Bronchial epithelial cell (primary cell): Measurements from ENCODE around the gene PKN1. TPM values are rescaled to one million over a fixed set of nuclear protein-coding genes. Genes with fewer than 3 reads are reported as not detected.
"Not testable (repeated sequence)": the region's sequence is repeated elsewhere in the genome, so short reads cannot be mapped to it uniquely, and the experiment has no call there.

ENCODE experiments used
- DNase-seq: peaks from one replicate; pipeline ENCODE4 v3.0.0-alpha.2; 2010; ENCODE audit warnings: low read depth
- FAIRE-seq: peaks from 2 replicates; lab custom pipeline; 2011; peaks lifted over from hg19 to GRCh38; lab: Jason Lieb, UNC
- H3K27me3 ChIP-seq: 2 replicates; pipeline ENCODE4 v1.5.1; 2011; ENCODE audit warnings: low read length; ENCODE audit not compliant: control insufficient read depth, insufficient read depth
- H3K36me3 ChIP-seq: 2 replicates; pipeline ENCODE4 v1.5.1; 2011; ENCODE audit warnings: low read length; ENCODE audit not compliant: control insufficient read depth, insufficient read depth
- H3K4me3 ChIP-seq: 2 replicates; pipeline ENCODE4 v1.5.1; 2011; ENCODE audit warnings: mild to moderate bottlenecking, low read depth, low read length, control low read depth
- CTCF ChIP-seq: IDR thresholded peaks from 2 replicates; pipeline ENCODE4 v1.5.1; 2011; ENCODE audit warnings: mild to moderate bottlenecking, moderate library complexity, low read length, control low read depth, inconsistent platforms; ENCODE audit not compliant: insufficient read depth, severe bottlenecking
- total RNA-seq: library from RNA; depleted of rRNA; stranded (reverse); fragments of >200 nt; gene quantifications from 2 replicates; pipeline ENCODE4 v1.2.1, GENCODE V29; 2014

PKN1 gene
- total RNA-seq, 1 donor from 2014 or later, result 32.9 TPM

- H3K36me3 ChIP-seq, result no peaks in the 10 kb centered on the region
- H3K4me3 ChIP-seq, result no peak overlapping the region
- FAIRE-seq (no peak), DNase-seq (no peak)
- TF ChIP-seq CTCF, result no peak
- no peaks in the 10 kb centered on the region for H3K27me3 ChIP-seq
Measured at GRCh38 chr19:14400951-14401431, 32.1 kb upstream of the PKN1 start.

GRCh38 chr19:14401468-14402195, 31.5 kb upstream of the PKN1 start:
- Histone ChIP-seq H3K36me3 (peaks cover under 1% of the 10 kb centered on the region), H3K4me3 (no peak overlapping the region), H3K27me3 (no peaks in the 10 kb centered on the region)
- no peak for FAIRE-seq
- DNase-seq, result no peak
- TF ChIP-seq CTCF, result no peak

- TF ChIP-seq CTCF, result no peak
- DNase-seq, result peak; percentile 77
- FAIRE-seq, result no peak
- H3K36me3 ChIP-seq, result peaks cover 1% of the 10 kb centered on the region
- H3K4me3 ChIP-seq, result no peak overlapping the region
- H3K27me3 ChIP-seq, result no peaks in the 10 kb centered on the region
Measured at GRCh38 chr19:14402332-14403144, 30.6 kb upstream of the PKN1 start.

GRCh38 chr19:14403145-14403930, 29.8 kb upstream of the PKN1 start:
- H3K4me3 ChIP-seq, H3K36me3 ChIP-seq, FAIRE-seq, H3K27me3 ChIP-seq, DNase-seq: not testable (repeated sequence)

- Histone ChIP-seq H3K36me3 (peaks cover 9% of the 10 kb centered on the region), H3K4me3 (no peak overlapping the region), H3K27me3 (no peaks in the 10 kb centered on the region)
- FAIRE-seq (no peak), DNase-seq (peak; percentile 34)
- no peak for TF ChIP-seq CTCF
Measured at GRCh38 chr19:14404312-14404711, 28.8 kb upstream of the PKN1 start.
